Fibroblast of skin of back (primary cell): ENCODE results near the gene TTF1.

Source experiments
- DNase-seq: peaks from one replicate; pipeline ENCODE4 v3.0.0-alpha.2; 2013

The TTF1 gene

DNA sequence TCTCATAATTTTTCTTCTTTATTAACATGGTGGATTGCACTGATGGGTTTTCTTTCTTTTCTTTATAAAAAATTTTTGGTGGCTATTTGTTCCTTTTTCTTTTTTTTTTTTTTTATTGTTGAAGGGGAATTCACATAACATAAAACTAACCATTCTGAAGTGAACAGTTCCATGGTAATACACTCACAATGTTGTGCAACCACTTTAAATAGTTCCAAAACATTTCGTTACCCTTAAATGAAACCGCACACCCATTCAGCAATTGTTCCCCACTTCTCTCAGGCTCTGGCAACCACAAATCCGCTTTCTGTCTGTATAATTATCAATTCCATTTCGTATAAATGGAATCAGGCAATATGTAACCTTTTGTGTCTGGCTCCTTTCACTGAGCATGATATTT, 40.2 kb downstream of the TTF1 start:
- no peak for DNase-seq

DNA sequence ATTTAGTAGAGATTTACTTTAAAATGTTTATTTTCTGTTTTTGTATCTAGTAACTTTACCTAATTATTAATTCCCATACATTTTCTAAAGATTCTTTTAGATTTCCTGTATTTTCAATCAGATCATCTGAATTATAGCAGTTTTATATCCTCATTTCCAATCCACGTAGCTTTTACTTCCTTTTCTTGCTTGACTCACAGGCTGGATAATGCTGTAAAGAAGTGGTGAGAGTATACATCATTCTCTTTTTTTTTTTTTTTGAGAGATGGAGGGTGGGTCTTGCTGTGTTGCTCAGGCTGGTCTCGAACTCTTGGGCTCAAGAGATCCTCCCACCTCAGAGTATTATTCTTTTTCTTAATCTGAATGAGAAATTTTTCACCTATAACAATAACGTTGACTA, 40.7 kb downstream of the TTF1 start:
- DNase-seq: no peak

DNA sequence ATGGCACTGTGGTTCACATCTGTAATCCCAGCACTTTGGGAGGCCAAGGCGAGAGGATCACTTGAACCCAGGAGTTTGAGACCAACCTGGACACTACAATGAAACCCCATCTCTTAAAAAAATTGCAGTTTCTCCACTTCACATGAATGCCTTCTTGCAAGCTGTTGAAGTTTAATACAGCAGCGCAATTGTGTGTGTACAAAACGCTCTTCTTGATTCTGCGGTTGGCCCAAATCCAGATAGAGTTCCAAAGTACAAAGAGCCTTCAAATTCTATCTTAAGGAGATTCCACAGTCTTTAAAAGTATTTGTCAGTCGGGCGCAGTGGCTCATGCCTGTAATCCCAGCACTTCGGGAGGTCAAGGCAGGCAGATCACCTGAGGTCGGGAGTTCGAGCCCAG, 42.6 kb downstream of the TTF1 start:
- no peak for DNase-seq

DNA sequence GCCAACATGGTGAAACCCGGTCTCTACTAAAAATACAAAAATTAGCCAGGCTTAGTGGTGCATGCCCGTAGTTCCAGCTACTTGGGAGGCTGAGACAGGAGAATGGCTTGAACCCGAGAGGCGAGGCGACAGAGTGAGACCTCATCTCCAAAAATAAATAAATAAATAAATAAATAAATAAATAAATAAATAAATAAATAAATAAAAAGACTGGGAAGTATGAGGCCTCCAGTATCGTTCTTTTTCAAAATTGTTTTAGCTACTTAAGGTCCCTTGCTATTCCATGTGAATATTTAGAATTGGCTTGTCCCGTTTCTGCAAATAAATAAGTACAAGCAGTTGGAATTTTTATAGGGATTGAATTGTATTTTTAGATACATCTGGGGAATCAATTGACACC, 48.9 kb downstream of the TTF1 start:
- DNase-seq: no peak

DNA sequence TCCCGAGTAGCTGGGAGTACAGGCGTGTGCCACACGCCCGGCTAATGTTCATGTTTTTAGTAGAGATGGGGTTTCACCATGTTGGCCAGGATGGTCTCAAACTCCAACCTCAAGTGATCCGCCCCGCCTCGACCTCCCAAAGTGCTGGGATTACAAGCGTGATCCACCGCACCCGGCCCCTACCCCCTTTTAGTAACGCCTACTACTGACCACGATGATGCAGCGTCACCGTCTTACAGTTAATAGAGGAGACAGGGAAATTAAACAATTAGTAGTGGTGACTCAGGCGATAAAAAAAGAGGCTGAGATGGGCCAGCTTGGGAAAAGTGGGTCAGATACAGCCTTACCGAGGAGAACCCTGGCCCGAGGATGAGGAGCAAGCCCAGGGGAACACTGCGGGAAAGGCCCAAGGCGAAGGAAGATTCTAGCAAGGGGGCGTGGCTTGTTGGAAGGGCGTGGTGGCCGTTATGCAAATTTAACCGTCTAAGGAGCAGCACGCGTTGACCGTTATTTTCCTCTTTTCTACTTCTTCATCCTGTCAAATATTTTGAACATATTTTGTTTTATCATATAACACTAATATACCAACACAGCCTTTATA, 50.2 kb downstream of the TTF1 start:
- no peak for DNase-seq

DNA sequence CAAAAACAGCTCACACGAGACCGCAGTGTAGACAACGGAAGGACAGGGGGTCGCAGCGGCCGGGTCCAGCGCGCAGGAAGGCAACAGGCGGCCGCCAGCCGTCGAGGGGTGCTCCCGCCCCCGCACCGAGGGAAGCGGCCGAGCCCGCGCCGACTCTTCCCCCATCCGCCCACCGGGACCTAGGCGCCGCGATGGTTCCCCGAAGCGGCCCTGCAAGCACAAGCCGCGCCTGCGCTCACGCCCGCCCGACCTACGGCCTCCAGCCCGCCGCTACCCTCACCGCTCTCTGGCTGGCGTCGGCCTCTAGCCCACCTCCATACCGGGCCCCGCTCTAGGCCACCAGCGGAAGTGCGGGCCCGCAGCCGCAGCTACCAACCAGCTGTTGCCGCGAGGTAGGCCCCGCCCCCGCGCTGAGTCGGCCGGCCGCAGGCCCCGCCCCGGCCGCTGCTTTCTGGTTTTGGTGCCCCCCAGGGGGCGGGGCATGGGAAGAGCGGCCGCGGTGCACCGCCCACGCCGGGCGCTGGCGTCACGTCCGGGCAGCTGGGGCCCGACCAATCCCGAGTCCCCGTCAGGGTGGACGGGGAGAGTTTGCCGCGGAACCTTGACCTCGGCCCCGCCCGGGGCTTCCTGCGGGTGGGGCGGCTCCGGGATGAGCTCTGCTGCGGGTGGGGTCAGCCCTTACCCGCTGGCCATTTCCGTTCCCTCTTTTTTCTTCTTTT, 51.8 kb downstream of the TTF1 start, which contains the start of gene SETX:
SETX (minus strand) TSS at position 350 of the 719 bp plus-strand sequence. CDS start 5,558 bp downstream, outside the sequence.
- peak; percentile 97 for DNase-seq

DNA sequence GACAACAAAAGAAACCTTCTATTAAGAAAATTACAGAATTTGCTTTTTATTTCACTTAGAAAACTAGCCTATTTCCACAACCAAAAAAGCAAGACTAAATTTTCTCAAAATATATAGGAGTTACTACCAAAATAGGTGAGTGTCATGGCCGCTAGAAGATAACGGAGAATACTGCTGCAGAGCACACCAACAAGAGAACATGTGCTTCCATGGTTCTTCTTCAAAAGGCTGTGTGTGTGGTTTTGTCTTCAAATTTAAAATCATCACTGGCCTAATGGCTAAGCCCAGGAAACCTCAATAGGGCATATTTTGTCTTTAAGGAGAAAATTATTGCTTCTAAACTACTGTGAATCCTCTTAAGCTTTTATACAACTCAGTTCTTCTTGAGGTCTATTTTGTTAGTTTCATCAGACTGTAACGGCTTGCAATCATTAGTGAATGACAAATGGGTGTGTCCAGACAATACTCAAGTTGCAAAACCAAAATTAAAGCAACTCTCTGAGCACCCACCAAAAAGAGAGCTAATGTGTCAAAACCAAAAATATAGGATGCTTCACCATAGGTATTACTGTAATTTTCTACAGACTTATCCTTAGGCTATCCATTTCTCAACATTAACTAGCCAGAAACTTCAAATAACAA, 55.1 kb downstream of the TTF1 start:
- DNase-seq: no peak

DNA sequence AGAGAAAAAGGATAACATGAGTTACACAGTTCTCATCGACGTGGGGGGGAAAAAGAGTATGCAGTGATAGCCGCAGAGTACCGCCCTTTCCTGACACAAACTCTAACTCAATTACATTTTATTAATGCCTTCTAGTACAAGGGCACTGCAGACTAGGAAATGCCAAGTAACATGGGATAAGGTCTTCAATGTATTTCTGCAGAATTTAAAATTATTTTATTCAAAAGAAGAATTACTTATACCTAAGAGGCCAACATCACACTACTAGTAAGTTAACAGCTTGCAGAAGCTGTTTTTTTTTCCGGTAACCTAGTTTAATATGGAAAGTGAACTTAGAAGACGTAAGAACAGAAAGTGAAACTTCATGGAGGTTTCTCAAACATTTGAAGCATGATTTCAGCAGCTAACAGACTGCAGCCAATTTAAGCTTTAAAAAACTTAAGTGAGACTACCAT, 55.8 kb downstream of the TTF1 start:
- no peak for DNase-seq

DNA sequence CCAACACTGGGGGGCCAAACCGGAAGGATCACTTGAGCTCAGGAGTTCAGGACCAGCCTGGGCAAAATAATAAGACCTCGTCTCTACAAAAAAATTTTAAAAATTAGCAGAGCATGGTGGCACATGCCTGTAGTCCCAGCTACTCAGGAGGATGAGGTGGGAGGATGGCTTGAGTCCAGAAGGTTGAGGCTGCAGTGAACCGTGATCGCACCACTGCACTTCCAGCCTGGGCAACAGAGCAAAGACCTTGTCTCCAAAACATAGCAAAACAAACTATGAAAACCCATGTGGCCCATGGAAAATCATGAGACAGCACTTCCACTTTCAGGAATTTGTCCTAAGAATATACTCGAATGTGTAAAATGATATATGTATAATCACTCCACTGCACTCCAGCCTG, 58.0 kb downstream of the TTF1 start:
- no peak for DNase-seq

DNA sequence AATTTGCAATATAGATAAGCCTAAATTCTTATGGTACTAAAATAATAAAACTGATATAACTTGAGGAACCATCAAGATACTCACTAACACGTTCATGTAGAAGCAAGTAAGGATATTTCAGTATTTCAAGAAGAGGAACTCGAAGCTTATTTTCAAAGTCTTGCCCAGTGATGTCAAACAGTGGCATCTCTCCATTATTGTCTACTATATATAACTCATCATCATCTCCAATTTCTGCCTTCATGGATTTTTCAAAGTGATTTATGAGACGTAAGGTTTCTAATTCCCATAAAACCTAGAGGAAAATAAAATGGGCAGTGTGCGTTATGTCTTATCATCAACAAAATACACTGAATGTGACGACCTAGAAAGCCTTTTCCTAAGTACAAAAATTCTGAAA, 60.5 kb downstream of the TTF1 start:
- DNase-seq: no peak

DNA sequence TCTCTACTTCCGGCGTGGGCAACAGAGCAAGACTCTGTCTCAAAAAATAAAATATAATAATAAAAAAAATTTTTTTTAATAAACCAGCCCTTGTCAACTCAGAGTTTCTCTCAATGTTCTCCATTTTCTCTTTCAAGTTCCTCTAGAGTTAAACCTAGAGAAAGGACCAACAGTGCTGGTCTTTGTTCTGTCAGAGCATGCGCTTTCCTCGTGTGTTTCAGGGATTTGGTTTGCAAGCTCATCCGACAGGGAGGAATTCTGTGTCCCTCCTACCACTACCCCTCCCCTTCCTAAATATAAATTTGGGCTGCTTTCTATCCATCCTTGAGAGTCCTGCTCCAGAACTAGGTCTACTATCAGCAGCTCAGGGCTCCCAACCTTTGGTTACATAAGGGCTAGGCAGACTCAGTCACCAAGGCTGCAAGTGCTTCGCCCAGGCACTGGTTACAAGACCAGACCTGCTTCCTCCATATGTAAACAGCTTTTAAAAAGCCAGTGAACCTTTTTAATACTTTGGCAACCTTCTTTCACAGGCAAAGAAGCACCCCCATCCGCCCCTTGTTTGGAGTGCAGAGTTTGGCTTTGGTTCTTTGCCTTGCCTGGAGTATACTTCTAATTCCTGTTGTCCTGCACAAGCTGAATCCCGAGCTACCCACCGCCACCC, 65.3 kb downstream of the TTF1 start:
- DNase-seq: no peak

DNA sequence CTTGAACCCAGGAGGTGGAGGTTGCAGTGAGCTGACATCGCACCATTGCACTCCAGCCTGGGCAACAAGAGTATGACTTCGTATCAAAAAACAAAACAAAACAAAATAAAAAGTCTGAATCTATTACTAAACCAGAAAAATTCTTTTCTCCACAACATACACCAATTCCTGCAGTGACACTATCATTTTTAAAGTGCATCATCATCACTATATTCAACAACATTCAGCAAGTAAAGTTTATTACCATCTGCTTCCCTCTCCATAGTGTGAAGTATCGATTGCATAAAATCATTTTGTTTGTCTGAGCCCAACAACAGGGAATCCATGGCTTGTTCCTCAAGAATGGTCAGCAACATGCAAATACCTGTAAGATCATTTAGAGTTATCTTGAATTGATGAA, 72.3 kb downstream of the TTF1 start:
- no peak for DNase-seq

DNA sequence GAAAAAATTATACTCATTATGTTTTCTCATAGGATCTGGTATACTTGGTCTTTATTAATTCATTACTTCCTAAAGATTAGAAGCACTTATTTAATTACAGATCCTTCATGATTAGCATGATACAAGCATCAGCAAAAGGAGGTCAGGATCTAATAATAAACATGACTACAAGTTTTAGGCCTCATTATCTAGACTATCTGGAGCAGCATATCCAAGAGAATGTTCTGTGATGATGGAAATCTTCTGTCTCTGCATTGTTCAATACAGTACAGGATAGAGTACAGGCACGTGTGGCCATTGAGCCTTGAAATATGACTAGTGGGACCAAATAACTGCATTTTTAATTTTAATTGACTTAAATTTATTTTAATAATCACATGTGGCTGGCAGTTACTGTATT, 73.1 kb downstream of the TTF1 start:
- DNase-seq: no peak

DNA sequence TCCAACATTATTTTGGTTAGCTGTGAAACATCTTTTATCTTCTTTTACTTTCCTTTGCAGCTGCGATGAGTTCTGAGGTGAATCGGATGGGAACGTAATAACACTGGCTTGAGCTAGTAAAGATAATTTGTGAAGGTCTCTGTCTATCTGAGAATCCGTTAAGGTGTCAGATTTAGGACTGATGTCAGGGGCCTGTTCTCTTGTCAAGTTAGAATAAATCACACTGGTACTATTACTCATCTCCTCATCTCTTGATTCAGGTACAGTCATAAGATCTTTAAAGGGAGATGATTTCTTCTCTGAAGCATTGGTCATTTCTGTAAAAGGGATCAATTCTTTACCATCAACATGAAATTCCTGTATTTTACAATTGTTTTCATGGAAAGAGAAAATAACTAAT, 78.1 kb downstream of the TTF1 start:
- DNase-seq: no peak

DNA sequence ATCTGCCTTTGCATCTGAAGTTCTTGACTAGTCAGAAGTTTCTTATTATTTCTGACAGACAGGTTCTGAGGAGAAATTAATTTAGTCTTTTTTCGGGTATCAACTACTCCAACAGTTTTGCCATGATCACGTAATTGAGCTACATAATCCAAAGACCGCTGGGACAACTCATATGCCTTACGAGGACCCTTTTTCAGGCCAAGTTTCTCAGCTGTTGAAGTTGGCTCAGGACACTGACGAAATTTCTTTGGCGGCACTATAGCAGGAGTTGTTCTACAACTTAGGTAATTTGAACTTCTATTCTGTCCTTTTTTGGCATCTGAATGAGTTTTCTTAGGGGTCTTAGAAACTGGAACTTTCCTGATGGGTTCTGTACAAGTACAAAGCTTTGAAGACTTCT, 79.1 kb downstream of the TTF1 start:
- no peak for DNase-seq
